ENCODE measurements around the gene KCNAB3. TPM values are rescaled to one million over a fixed set of nuclear protein-coding genes. Genes with fewer than 3 reads are reported as not detected.

Gene KCNAB3
- polyA plus RNA-seq, 3 donors: 11.7 TPM; not detected in 2

- Histone ChIP-seq H3K4me3 (replicated peaks in 1 of 3; ENCODE audit: low read depth in 2 of 3, low read length in 3 of 3) (no peak overlapping the region), H3K36me3 (replicated peaks in 1 of 2; ENCODE audit: control insufficient read depth in 1 of 2, insufficient read depth in 2 of 2, low read length in 2 of 2) (peaks cover 0 to 18% of the 10 kb centered on the region in 2 donors), H3K27me3 (ENCODE audit: control insufficient read depth in 2 of 2, insufficient read depth in 2 of 2, low read length in 2 of 2) (no peaks in the 10 kb centered on the region), H3K4me2 (replicated peaks; ENCODE audit: extremely low read depth, low read length, poor library complexity, severe bottlenecking) (no peak overlapping the region), H2AFZ (ENCODE audit: insufficient read depth, low read depth, low read length, poor library complexity, severe bottlenecking) (no peak overlapping the region), H3K27ac (ENCODE audit: low read depth in 1 of 2, low read length in 2 of 2) (no peak overlapping the region), H3K9me3 (replicated peaks in 1 of 2; ENCODE audit: control insufficient read depth in 1 of 2, insufficient read depth in 1 of 2, low read length in 2 of 2) (no peaks in the 10 kb centered on the region), H3K79me2 (ENCODE audit: insufficient read depth, low read length) (peaks cover 24% of the 10 kb centered on the region), H4K20me1 (ENCODE audit: insufficient read depth, low read length) (no peaks in the 10 kb centered on the region), H3K9ac (ENCODE audit: insufficient read depth, low read length, poor library complexity, severe bottlenecking) (no peak overlapping the region), H3K4me1 (ENCODE audit: control insufficient read depth in 1 of 2, insufficient read depth in 2 of 2, low read length in 2 of 2) (peaks cover 27 to 37% of the 10 kb centered on the region in 2 donors)
- Mint-ChIP-seq H3K36me3 (peaks cover 12 to 25% of the 10 kb centered on the region in 2 donors), H3K27ac (no peak overlapping the region), H3K4me3 (no peak overlapping the region), H3K9me3 (peaks cover 0 to 2% (median 0%) of the 10 kb centered on the region in 7 donors), H3K27me3 (ENCODE audit: low read depth in 3 of 3) (peaks cover 0 to 4% (median 1%) of the 10 kb centered on the region in 3 donors), H3K4me1 (peaks cover 41% of the 10 kb centered on the region)
- WGBS (ENCODE audit: insufficient coverage): 55% methylated on average over 3 of the region's 3 CpGs
- intact Hi-C loops (cut with micrococcal nuclease): no loop called here
- no peak for DNase-seq
- TF ChIP-seq CTCF (IDR thresholded peaks at IDR 0.05): no peak
Measured at GRCh38 chr17:7927596-7927995, 2.1 kb downstream of the KCNAB3 start.

DNA sequence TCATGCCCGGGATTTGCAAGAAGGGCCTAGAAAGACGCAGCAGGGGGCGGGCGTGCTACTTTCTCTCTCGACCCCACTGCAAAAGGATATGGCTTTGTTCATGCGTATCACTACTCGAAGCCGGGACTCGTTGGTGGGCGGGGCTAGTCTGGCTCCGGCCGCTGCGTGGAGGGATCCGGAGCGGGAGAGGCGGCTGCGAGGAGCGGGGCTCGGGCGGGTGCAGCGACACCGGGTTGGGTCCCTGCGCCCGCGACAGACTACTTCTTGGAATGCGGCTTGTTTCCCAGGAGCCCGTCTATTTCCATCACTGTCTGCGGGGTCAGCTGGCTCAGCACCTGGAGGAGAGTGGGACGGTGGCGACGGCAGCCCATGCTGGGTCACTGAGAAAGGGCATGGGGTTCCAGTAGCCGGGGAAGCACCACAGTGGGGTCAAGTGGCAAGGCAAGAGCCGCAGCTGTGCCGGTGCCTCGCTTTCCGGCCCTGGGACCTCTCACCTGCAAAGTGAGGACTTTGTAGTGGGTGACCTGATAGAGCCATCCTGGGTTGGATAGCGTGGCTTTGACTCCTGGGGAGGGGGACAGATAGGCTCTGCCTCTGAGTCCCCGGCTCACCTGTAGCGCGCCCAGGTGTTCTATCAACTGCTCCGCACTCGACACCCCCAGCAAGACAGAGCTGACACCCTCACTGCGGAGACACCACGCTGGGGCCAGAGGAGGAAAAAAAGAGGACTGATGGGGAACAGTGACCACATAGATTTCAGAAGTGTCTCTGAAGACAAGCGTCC is 6.6 kb downstream of the KCNAB3 start:
- 16% methylated on average over 40 of the region's 45 CpGs for WGBS (ENCODE audit: insufficient coverage)
- intact Hi-C loops (cut with micrococcal nuclease): no loop called here
- H3K9ac ChIP-seq (ENCODE audit: insufficient read depth, low read length, poor library complexity, severe bottlenecking): peak overlapping the region; percentile 61

More for the DNA sequence above, 6.6 kb downstream of the KCNAB3 start:
- Histone ChIP-seq H3K4me1 (ENCODE audit: control insufficient read depth in 1 of 2, insufficient read depth in 2 of 2, low read length in 2 of 2) (peaks cover 21 to 24% of the 10 kb centered on the region in 2 donors), H3K9me3 (replicated peaks in 1 of 2; ENCODE audit: control insufficient read depth in 1 of 2, insufficient read depth in 1 of 2, low read length in 2 of 2) (no peaks in the 10 kb centered on the region), H2AFZ (ENCODE audit: insufficient read depth, low read depth, low read length, poor library complexity, severe bottlenecking) (peak overlapping the region; percentile 92), H3K27ac (ENCODE audit: low read depth in 1 of 2, low read length in 2 of 2) (peak overlapping the region; percentile 17 to 74), H3K36me3 (replicated peaks in 1 of 2; ENCODE audit: control insufficient read depth in 1 of 2, insufficient read depth in 2 of 2, low read length in 2 of 2) (peaks cover 0 to 8% of the 10 kb centered on the region in 2 donors), H3K27me3 (ENCODE audit: control insufficient read depth in 2 of 2, insufficient read depth in 2 of 2, low read length in 2 of 2) (no peaks in the 10 kb centered on the region), H3K4me2 (replicated peaks; ENCODE audit: extremely low read depth, low read length, poor library complexity, severe bottlenecking) (peak overlapping the region; percentile 88), H3K79me2 (ENCODE audit: insufficient read depth, low read length) (no peaks in the 10 kb centered on the region), H4K20me1 (ENCODE audit: insufficient read depth, low read length) (no peaks in the 10 kb centered on the region), H3K4me3 (replicated peaks in 1 of 3; ENCODE audit: low read depth in 2 of 3, low read length in 3 of 3) (peak overlapping the region; percentile 46 to 77 (median 53))
- Mint-ChIP-seq H3K4me3 (peak overlapping the region; percentile 92 to 93), H3K9me3 (no peaks in the 10 kb centered on the region), H3K27ac (peak overlapping the region; percentile 47 to 94 (median 86)), H3K4me1 (peaks cover 34% of the 10 kb centered on the region), H3K36me3 (peaks cover 3 to 8% of the 10 kb centered on the region in 2 donors), H3K27me3 (ENCODE audit: low read depth in 3 of 3) (peaks cover 0 to 1% (median 0%) of the 10 kb centered on the region in 3 donors)
- TF ChIP-seq CTCF (IDR thresholded peaks at IDR 0.05): no peak
- peak; percentile 59 to 64 (median 63) for DNase-seq

All from CD14-positive monocyte (primary cell).